ENCODE data around the gene EXOC6B. TPM values are rescaled to one million over a fixed set of nuclear protein-coding genes. Genes with fewer than 3 reads are reported as not detected.

Gene EXOC6B
- total RNA-seq, 4 donors from 2014 or later = 54.0 to 121 (median 78.7) TPM

DNA sequence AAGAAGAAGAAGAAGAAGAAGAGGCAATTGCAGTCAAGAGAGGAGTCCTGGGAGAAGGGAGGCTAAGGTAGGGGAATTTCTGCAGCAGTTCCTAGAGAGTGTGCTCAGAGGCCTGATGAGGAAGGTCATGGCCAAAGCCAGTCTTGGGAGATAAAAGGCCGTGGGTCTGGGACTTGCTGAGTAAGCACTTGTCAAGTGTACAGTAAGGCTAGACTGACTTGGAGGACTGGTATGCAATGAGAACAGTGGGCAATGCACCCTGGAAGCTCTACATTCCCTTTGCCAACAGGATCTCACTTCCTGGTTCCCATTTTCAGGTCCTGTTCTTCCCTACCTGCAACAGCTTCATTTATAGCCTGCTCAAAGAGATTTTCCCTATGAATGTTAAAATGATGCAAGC, 649.6 kb downstream of the EXOC6B start:
- TF ChIP-seq POLR2AphosphoS5 (IDR thresholded peaks at IDR 0.05) = no peak
- no peak for TF ChIP-seq POLR2A (IDR thresholded peaks at IDR 0.05)
- H3K36me3 ChIP-seq = peaks cover 44% of the 10 kb centered on the region
- no peaks in the 10 kb centered on the region for H3K4me1 ChIP-seq
- no peak for DNase-seq (ENCODE audit: low spot score in 2 of 2)
- H3K4me3 ChIP-seq = no peak overlapping the region
- 64% methylated on average over 1 of the region's 1 CpG for WGBS
- H3K27me3 ChIP-seq = no peaks in the 10 kb centered on the region
- no peak overlapping the region for H3K27ac ChIP-seq
- H3K9me3 ChIP-seq = no peaks in the 10 kb centered on the region

DNA sequence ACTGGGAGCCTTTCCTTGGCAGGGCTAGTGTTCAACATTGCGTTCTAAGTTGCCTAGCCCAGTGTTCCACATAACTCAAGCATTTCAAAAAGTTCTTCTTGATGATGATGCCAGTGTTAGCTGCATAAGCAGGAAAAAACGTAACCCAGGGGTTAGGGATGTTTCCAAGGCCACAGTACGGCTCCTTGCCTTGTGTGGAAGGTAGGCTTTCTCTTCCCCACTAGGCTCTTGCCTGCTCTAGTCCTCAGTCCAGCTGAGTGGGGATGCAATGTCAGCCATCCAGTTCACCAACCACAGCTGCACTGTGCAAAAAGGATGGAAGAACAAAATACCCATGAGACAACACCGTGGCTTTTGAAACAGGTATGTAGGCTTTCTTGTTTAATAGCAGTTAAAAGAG, 650.2 kb downstream of the EXOC6B start:
- no peaks in the 10 kb centered on the region for H3K27me3 ChIP-seq
- TF ChIP-seq, protein P1, sequence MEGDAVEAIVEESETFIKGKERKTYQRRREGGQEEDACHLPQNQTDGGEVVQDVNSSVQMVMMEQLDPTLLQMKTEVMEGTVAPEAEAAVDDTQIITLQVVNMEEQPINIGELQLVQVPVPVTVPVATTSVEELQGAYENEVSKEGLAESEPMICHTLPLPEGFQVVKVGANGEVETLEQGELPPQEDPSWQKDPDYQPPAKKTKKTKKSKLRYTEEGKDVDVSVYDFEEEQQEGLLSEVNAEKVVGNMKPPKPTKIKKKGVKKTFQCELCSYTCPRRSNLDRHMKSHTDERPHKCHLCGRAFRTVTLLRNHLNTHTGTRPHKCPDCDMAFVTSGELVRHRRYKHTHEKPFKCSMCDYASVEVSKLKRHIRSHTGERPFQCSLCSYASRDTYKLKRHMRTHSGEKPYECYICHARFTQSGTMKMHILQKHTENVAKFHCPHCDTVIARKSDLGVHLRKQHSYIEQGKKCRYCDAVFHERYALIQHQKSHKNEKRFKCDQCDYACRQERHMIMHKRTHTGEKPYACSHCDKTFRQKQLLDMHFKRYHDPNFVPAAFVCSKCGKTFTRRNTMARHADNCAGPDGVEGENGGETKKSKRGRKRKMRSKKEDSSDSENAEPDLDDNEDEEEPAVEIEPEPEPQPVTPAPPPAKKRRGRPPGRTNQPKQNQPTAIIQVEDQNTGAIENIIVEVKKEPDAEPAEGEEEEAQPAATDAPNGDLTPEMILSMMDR (IDR thresholded peaks at IDR 0.05) = no peak
- TF ChIP-seq POLR2A (IDR thresholded peaks at IDR 0.05) (no peak), POLR2AphosphoS5 (IDR thresholded peaks at IDR 0.05) (no peak), EP300 (IDR thresholded peaks at IDR 0.05) (no peak)
- DNase-seq (ENCODE audit: low spot score in 2 of 2) = no peak
- H3K4me3 ChIP-seq = no peak overlapping the region
- no peaks in the 10 kb centered on the region for H3K9me3 ChIP-seq
- whole genome bisulfite sequencing = 77% methylated on average over 4 of the region's 4 CpGs
- H3K27ac ChIP-seq = no peak overlapping the region
- H3K4me1 ChIP-seq = no peaks in the 10 kb centered on the region
- H3K36me3 ChIP-seq = peaks cover 44% of the 10 kb centered on the region

DNA sequence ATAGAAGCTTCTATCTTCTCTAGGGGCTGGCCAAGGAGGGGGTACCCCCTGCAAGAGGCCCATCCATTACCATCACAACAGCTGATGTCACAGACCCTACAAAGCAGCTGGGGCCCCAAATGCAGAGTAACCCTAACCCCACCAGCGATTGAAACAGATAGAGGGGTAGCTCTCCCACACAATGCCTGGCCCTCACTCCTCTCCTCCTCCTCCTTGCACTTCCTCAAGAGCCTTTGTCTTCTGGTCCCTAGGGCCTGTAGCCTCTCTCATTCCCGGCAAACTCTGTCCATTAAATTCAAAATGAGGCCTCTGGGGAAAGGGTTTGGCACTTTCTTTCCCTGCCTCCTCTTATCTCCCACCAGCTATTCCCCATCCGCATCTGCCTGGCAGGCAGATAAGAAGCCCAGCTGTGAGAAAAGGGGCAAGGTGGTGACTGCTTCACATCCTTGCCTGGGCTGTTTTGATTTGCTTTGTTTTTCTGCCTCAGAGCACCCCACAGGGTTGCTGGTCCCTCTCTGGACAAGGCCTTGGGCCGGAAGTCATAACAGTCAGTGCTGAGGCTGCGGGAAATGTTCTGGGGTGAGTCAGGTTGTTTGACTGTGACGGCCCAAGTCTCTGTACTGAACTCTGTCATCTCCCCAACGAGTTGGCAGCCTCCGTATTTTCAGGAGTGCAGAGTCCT, 652.1 kb downstream of the EXOC6B start:
- H3K36me3 ChIP-seq = peaks cover 36% of the 10 kb centered on the region
- TF ChIP-seq EP300 (IDR thresholded peaks at IDR 0.05) = no peak
- TF ChIP-seq POLR2AphosphoS5 (IDR thresholded peaks at IDR 0.05) = no peak
- no peak for TF ChIP-seq POLR2A (IDR thresholded peaks at IDR 0.05)
- TF ChIP-seq, protein P1 (IDR thresholded peaks at IDR 0.05) = no peak
- no peak for DNase-seq (ENCODE audit: low spot score in 2 of 2)
- H3K27me3 ChIP-seq = no peaks in the 10 kb centered on the region
- H3K4me1 ChIP-seq = no peaks in the 10 kb centered on the region
- 69% methylated on average over 8 of the region's 8 CpGs for WGBS
- no peaks in the 10 kb centered on the region for H3K9me3 ChIP-seq
- no peak overlapping the region for H3K4me3 ChIP-seq
- no peak overlapping the region for H3K27ac ChIP-seq

DNA sequence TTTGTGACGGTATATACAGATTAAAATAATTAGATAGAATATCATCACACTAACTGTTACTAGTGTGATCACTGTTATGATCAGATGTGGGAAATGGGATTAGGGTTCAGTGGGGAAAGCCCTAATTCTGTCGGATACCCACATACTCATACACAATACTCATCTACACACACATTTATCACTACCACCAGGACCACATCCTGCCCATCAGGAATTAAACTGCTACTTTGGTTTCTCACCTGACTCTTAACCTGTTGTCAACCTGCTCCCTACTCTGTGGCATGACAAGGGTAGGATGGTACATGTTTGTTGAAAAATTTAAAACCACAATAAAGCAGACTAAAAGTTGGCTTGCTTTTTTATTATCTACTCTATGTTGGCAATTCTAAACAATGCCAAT, 653.4 kb downstream of the EXOC6B start:
- Histone ChIP-seq H3K9me3 (no peaks in the 10 kb centered on the region), H3K27ac (no peak overlapping the region), H3K36me3 (peaks cover 22% of the 10 kb centered on the region), H3K27me3 (no peaks in the 10 kb centered on the region), H3K4me3 (no peak overlapping the region), H3K4me1 (no peaks in the 10 kb centered on the region)
- TF ChIP-seq, protein P1 (IDR thresholded peaks at IDR 0.05) = no peak
- TF ChIP-seq POLR2A (IDR thresholded peaks at IDR 0.05) = no peak
- no peak for TF ChIP-seq EP300 (IDR thresholded peaks at IDR 0.05)
- no peak for TF ChIP-seq POLR2AphosphoS5 (IDR thresholded peaks at IDR 0.05)
- WGBS = 95% methylated on average over 2 of the region's 2 CpGs
- DNase-seq (ENCODE audit: low spot score in 2 of 2) = no peak

DNA sequence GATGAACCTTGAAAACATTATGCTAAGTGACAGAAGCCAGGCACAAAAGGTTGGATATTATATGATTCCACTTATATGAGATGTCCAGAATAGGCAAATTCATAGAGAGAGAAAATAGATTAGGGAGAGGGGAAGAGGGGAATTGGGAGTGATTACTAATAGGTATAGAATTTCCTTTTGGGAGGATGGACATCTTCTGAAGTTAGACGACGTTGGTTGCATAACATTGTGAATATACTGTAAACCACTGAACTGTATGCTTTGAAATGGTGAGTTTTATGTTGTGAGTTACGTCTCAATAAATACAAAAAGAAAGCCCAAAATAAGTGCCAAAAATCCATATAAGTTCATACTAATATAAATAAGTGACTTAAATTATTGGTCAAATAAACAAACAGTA, 659.6 kb downstream of the EXOC6B start:
- Histone ChIP-seq H3K9me3 (no peaks in the 10 kb centered on the region), H3K4me3 (no peak overlapping the region), H3K4me1 (no peaks in the 10 kb centered on the region), H3K36me3 (no peaks in the 10 kb centered on the region), H3K27ac (no peak overlapping the region), H3K27me3 (no peaks in the 10 kb centered on the region)
- no peak for DNase-seq (ENCODE audit: low spot score in 2 of 2)
- WGBS = 90% methylated on average over 3 of the region's 3 CpGs
- no peak for TF ChIP-seq EP300 (IDR thresholded peaks at IDR 0.05)
- no peak for TF ChIP-seq POLR2A (IDR thresholded peaks at IDR 0.05)

DNA sequence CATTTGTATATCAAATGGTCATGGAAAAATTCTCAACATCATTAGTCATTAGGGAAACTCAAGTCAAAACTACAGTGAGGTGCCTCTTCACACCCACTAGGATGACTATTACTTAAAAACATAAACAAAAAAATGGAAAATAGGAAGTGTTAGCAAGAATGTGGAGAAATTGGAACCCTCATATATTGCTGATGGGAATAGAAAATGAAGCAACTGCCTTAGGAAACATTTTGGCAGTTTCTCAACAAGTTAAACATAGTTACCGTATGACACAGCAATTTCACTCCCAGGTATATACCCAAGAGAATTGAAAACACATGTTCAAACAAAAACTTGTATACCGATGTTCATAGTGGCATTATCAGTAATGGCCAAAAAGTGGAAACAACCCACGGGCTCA, 660.0 kb downstream of the EXOC6B start:
- WGBS = 44% methylated on average over 3 of the region's 3 CpGs
- Histone ChIP-seq H3K9me3 (no peaks in the 10 kb centered on the region), H3K4me1 (no peaks in the 10 kb centered on the region), H3K27me3 (no peaks in the 10 kb centered on the region), H3K27ac (no peak overlapping the region), H3K4me3 (no peak overlapping the region), H3K36me3 (no peaks in the 10 kb centered on the region)
- DNase-seq (ENCODE audit: low spot score in 2 of 2) = no peak
- TF ChIP-seq POLR2AphosphoS5 (IDR thresholded peaks at IDR 0.05) = no peak
- TF ChIP-seq POLR2A (IDR thresholded peaks at IDR 0.05) = no peak
- TF ChIP-seq EP300 (IDR thresholded peaks at IDR 0.05) = no peak
- TF ChIP-seq, protein P1 (IDR thresholded peaks at IDR 0.05) = no peak

All from suprapubic skin (tissue), 4 donors.